GM19025 (cell line): ENCODE data around the gene CLEC16A.
"Not testable (repeated sequence)": the region's sequence is repeated elsewhere in the genome, so short reads cannot be mapped to it uniquely, and the experiment has no call there.

ENCODE experiments used
- ATAC-seq: cut with Tn5 transposase; IDR thresholded peaks from one replicate; pipeline ENCODE4 v1.9.1; 2021; ENCODE audit warnings: mild to moderate bottlenecking, low read depth, moderate library complexity; ENCODE audit not compliant: unreplicated experiment

Gene CLEC16A

GRCh38 chr16:10964039-10964890, 19.9 kb downstream of the CLEC16A start:
- ATAC-seq = no peak

GRCh38 chr16:10964891-10965326, 20.5 kb downstream of the CLEC16A start:
- ATAC-seq = no peak

- peak; percentile 54 for ATAC-seq
Measured at GRCh38 chr16:10965440-10966061, 21.2 kb downstream of the CLEC16A start.

GRCh38 chr16:10966129-10966528, 21.8 kb downstream of the CLEC16A start:
- ATAC-seq = no peak

- not testable (repeated sequence) for ATAC-seq
Measured at GRCh38 chr16:10966559-10966958, 22.2 kb downstream of the CLEC16A start.

GRCh38 chr16:10967986-10968385, 23.6 kb downstream of the CLEC16A start:
- ATAC-seq = no peak

- no peak for ATAC-seq
Measured at GRCh38 chr16:10968498-10968897, 24.1 kb downstream of the CLEC16A start.

- ATAC-seq = no peak
Measured at GRCh38 chr16:10969615-10970014, 25.3 kb downstream of the CLEC16A start.

- no peak for ATAC-seq
Measured at GRCh38 chr16:10970065-10970464, 25.7 kb downstream of the CLEC16A start.

GRCh38 chr16:10971560-10971961, 27.2 kb downstream of the CLEC16A start:
- ATAC-seq = no peak

GRCh38 chr16:10972108-10972818, 27.9 kb downstream of the CLEC16A start:
- no peak for ATAC-seq

GRCh38 chr16:10972819-10973464, 28.6 kb downstream of the CLEC16A start:
- no peak for ATAC-seq

- no peak for ATAC-seq
Measured at GRCh38 chr16:10976634-10977033, 32.3 kb downstream of the CLEC16A start.

- ATAC-seq = no peak
Measured at GRCh38 chr16:10978124-10978523, 33.8 kb downstream of the CLEC16A start.

GRCh38 chr16:10978871-10979446, 34.6 kb downstream of the CLEC16A start:
- ATAC-seq = no peak

GRCh38 chr16:10979717-10980601, 35.6 kb downstream of the CLEC16A start:
- ATAC-seq = no peak

GRCh38 chr16:10980813-10981212, 36.4 kb downstream of the CLEC16A start:
- no peak for ATAC-seq

- ATAC-seq = peak; percentile 73
Measured at GRCh38 chr16:10981697-10982216, 37.4 kb downstream of the CLEC16A start.

GRCh38 chr16:10982465-10983150, 38.2 kb downstream of the CLEC16A start:
- ATAC-seq = peak; percentile 38
